NCI-H187 treated with DMSO at 0.1 percent for 48 hours (cell line): ENCODE results near the gene CD84.
"Not testable (repeated sequence)": the region's sequence is repeated elsewhere in the genome, so short reads cannot be mapped to it uniquely, and the experiment has no call there.

Experiments
- DNase-seq: peaks from one replicate; lab custom pipeline; 2025; lab: John Stamatoyannopoulos, UW

Gene CD84

DNA sequence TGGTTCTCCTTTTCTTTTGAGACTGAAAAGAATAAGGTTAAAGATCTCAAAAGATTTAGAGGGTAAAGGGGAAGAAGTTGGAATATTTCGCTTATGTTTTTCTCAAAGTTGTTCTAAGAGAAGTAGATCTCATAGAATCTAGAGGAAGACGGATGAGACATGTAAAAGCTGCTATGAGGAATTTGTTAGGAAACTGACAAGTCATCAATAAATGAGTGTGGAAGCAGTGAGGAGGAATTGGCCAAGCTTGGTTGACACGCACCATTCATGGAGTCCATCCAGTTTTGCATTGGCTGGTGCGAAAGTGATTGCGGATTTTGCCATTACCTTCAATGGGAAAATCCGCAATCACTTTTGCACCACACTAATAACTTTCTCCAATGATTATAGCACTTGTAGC is 76.2 kb downstream of the CD84 start:
- DNase-seq, result no peak

DNA sequence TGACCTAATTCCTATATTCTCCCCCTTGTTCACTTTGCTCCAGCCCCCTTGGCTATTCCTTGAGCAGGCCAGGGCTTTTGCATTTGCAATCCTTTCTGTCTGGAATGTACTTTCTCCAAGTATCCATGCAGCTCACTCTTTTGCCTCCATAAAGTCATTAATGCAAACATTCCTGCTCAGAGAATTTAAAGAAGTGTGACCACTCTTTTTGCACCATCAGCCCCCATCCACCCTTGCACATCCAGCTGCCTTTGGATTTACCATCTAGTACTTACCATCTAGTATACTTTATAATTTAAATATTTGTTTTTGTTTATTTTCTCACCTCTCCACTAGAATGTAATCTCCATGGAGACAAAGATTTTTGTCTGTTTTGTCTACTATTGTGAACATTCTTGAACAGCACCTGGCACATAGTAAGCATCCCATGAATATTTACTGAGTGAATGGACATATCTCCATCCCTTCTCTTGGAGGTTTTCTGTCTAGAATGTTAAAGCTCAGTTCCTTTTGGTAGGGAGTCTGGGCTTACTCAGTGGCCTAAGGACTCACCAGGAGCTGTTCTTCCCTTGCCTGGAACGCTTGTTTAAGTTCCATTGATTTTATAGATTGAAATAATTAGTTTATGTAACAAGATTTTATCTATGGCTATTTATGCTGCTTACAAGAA is 78.8 kb downstream of the CD84 start:
- DNase-seq, result no peak

DNA sequence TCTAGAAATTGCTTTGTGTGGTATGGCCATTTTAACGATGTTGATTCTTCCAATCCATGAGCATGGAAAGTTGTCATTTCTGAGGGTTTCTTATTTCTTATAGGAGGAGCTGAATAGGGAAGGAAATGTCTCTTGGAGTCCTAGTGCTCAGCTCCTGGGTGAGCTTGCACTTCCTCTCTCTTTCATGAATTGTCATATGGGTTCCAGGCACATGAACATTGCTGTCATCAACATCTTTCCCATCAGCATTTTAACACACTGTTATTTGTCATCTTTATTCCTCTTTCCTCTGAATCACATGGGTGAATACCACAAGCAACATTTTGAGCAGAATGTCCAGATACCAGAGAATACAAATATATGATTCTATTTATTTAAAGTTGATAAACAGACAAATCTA is 79.7 kb downstream of the CD84 start:
- no peak for DNase-seq

DNA sequence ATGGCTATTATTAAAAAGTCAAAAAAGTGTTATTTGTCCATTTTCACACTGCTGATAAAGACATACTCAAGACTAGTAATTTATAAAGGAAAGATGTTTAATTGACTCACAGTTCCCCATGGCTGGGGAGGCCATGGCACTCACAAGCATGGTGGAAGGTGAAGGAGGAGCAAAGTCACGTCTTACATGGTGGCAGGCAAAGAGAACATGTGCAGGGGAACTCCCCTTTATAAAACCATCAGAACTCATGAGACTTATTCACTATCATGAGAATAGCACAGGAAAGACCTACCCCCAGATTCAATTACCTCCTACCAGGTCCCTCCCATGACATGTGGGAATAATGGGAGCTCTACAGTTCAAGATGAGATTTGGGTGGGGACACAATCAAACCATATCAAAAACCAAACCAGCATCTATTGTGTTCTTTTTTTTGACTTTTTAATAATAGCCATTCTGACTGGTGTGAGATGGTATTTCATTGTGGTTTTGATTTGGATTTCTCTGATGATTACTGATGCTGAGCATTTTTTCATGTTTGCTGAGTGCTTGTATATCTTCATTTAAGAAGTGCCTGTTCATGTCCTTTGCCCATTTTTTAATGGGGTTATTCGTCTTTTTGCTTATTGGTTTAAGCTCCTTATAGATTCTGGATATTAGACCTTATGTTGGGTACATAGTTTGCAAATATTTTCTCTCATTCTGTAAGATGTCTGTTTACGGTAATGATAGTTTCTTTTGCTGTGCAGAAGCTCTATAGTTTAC is 80.8 kb downstream of the CD84 start:
- not testable (repeated sequence) for DNase-seq

DNA sequence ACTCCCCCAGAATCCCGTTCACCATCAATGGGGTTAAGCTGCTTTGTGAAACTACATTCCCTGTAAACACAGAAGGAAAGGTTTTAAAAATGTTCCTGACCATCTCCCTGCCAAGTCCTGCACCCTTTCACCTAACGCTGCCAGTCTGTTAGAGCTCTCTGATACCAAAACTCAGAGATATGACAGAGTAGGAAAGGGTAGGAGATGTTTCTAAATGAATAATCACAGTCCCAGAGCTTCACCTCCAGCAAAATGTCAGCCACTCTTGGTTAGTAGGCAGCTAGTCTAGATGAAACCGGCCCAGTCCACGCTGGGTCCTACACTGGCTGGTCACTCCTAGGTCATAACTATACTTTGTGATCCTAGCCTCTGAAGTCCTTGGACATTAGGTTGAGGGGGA is 83.0 kb downstream of the CD84 start:
- no peak for DNase-seq

DNA sequence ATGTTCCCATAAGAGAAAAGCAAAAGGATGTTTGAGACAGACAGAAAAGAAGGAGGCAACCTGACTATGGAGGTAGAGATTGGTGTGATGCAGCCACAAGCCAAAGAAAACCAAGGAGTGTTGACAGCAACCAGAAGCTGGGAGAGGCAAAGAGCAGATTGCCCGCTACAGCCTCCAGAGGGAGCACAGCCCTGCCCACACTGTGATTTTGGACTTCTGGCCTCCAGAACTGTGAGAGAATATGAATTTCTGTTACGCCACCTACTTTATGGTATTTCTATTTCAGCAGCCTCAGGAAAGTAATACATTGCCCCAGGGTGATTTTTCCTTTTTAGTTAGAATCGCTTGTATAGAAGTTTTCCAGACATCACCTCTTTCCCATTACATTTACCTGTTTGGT is 84.7 kb downstream of the CD84 start:
- no peak for DNase-seq

DNA sequence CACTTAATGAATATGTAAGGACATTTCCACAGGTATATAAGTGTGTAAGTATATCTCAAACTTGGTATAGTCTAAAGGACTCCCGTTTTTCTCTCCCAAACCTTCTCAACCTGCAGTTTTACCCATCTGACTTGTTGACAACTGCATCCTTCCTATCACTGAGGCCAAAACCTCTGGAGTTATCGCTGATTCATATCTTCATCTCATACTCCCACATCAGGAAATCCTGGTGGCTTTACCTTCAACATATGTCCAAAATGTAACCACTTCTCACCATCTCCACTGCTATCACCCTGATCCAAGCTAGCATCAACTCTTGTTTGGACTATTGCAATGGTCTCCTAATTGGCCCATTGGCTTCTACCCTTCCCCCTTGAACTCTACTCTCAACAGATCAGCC is 86.7 kb downstream of the CD84 start:
- DNase-seq, result no peak

DNA sequence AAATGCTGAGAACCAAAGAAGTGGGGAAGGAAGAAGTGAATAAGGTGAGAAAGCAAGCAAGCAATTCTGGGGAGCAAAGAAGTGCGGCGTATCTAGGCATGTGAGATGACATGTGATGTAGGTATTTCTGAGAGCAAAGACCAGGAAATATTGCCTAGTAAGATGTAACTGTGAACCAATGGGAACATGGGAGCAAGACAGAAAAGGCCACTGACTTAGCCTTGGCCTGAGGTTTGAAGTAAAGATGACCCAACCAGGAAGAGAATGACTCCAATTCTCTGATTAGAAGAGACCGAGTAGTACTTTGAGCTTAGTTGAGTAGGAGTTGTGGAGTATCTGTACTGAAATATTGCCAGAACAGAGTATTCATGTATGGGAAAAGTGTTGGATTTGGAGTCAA is 87.3 kb downstream of the CD84 start:
- no peak for DNase-seq
